HG02938 (cell line): Measurements from ENCODE around the gene RASSF1.

Experiments
- ATAC-seq: cut with Tn5 transposase; IDR thresholded peaks from one replicate; pipeline ENCODE4 v1.9.1; 2021; ENCODE audit warnings: mild to moderate bottlenecking, moderate library complexity; ENCODE audit not compliant: unreplicated experiment

Gene RASSF1

GRCh38 chr3:50340448-50341329, at the start of gene RASSF1:
Gene RASSF1, minus strand, starts transcription at chr3:50340836. Its CDS starts 31 bp downstream, at chr3:50340805.
- no peak for ATAC-seq

GRCh38 chr3:50389414-50389767, 48.8 kb upstream of the RASSF1 start:
- no peak for ATAC-seq

- ATAC-seq, result no peak
These were observed 48.2 kb upstream of the RASSF1 start for GRCh38 chr3:50388720-50389413.

- ATAC-seq, result no peak
These were observed 47.5 kb upstream of the RASSF1 start for GRCh38 chr3:50388016-50388719.

- no peak for ATAC-seq
These were observed 45.1 kb upstream of the RASSF1 start for GRCh38 chr3:50385754-50386153.

- no peak for ATAC-seq
These were observed 43.1 kb upstream of the RASSF1 start for GRCh38 chr3:50383750-50384149.

GRCh38 chr3:50382722-50383121, 42.1 kb upstream of the RASSF1 start:
- no peak for ATAC-seq

- no peak for ATAC-seq
These were observed 40.7 kb upstream of the RASSF1 start for GRCh38 chr3:50381383-50381782.

- no peak for ATAC-seq
These were observed 39.9 kb upstream of the RASSF1 start for GRCh38 chr3:50380405-50381085.

GRCh38 chr3:50378757-50379156, 38.1 kb upstream of the RASSF1 start:
- no peak for ATAC-seq

GRCh38 chr3:50378024-50378423, 37.4 kb upstream of the RASSF1 start:
- no peak for ATAC-seq

- ATAC-seq, result no peak
These were observed 34.8 kb upstream of the RASSF1 start for GRCh38 chr3:50375258-50375931.

- ATAC-seq, result no peak
These were observed 34.0 kb upstream of the RASSF1 start for GRCh38 chr3:50374363-50375257.

GRCh38 chr3:50373146-50374051, 32.8 kb upstream of the RASSF1 start:
- no peak for ATAC-seq

GRCh38 chr3:50372349-50372748, 31.7 kb upstream of the RASSF1 start:
- ATAC-seq, result no peak

GRCh38 chr3:50371133-50371685, 30.6 kb upstream of the RASSF1 start:
- no peak for ATAC-seq

- ATAC-seq, result no peak
These were observed 30.0 kb upstream of the RASSF1 start for GRCh38 chr3:50370594-50370993.

- ATAC-seq, result no peak
These were observed 28.5 kb upstream of the RASSF1 start for GRCh38 chr3:50369012-50369670.
